ENCODE data around the gene GNG12. TPM values are rescaled to one million over a fixed set of nuclear protein-coding genes. Genes with fewer than 3 reads are reported as not detected.
A peak's percentile ranks its signal among the peaks of the same experiment; 100 is the strongest.

GNG12 gene
- total and polyA plus RNA-seq, 2 donors from 2014 or later = 46.1 to 89.3 TPM

DNA sequence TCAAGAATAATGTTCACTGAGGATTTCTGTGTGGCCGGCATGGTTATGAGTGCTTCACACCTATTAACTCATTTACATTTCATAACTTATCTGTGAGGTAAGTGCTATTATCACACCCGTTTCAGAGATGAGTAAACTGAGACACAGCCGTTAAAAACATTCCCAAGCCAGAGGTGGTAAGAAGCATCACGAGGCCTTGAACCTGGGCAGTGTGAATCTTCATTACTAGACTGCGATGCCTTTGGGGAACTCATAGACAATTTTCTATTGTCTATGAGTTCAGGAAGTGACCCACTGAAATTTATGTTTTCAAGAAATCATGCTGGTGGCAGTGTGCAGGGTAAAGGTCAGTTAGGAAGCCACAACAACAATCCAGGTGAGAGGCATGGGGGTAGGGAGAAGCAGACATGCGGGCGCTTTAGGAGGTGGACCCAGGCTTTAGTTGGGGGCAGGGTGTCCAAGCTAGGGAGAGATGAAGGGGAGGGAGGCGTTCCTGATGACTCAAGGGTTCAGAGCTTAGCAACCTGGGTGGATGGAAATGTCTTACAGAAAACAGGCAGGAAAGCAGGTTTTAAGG is 14.5 kb downstream of the GNG12 start:
- no peaks in the 10 kb centered on the region for H3K27me3 ChIP-seq (ENCODE audit: control insufficient read depth, insufficient read depth, low read length)
- peaks cover 0 to 46% (median 20%) of the 10 kb centered on the region in 3 donors for H3K4me1 ChIP-seq (ENCODE audit: control insufficient read depth in 2 of 3, insufficient read depth in 2 of 3, low read depth in 1 of 3, low read length in 3 of 3)
- intact Hi-C loops (cut with DNase I) = no loop called here
- no peak for TF ChIP-seq CTCF (IDR thresholded peaks at IDR 0.05; ENCODE audit: borderline replicate concordance, extremely low read depth, insufficient read depth)
- no peaks in the 10 kb centered on the region for H3K36me3 ChIP-seq (ENCODE audit: control insufficient read depth in 2 of 3, insufficient read depth in 3 of 3, low read length in 3 of 3)
- DNase-seq (no peak), FAIRE-seq (no peak)
- peak overlapping the region; percentile 20 to 22 for H3K27ac ChIP-seq (ENCODE audit: low read depth in 2 of 2, low read length in 2 of 2)
- no peaks in the 10 kb centered on the region for H3K9me3 ChIP-seq (ENCODE audit: control insufficient read depth in 2 of 3, insufficient read depth in 1 of 3, low read length in 3 of 3)
- H3K4me3 ChIP-seq (ENCODE audit: low read length in 3 of 3) = no peak overlapping the region
- no peak overlapping the region for H3K9ac ChIP-seq (ENCODE audit: low read length in 3 of 3)

DNA sequence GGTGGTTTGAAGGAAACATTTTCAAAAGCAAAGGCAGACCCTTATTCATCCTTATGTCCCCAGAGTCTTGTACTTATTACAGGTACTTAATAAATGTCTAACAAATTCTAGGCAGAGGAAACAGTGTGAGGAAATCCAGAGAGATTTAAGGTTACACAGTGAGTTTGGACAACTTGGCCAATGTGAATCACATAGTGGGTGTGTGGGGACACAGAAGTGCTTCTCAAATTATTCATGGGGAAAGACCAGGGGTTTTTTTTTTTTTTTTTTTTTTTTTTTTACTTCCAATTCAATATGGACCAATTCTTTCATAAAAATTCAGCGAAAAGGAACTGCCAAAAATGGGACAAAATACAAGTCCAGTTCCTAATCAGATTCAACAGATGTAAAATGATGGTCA is 15.1 kb downstream of the GNG12 start:
- intact Hi-C loops (cut with DNase I) = no loop called here
- DNase-seq (no peak), FAIRE-seq (no peak)
- Histone ChIP-seq H3K9me3 (ENCODE audit: control insufficient read depth in 2 of 3, insufficient read depth in 1 of 3, low read length in 3 of 3) (no peaks in the 10 kb centered on the region), H3K4me1 (ENCODE audit: control insufficient read depth in 2 of 3, insufficient read depth in 2 of 3, low read depth in 1 of 3, low read length in 3 of 3) (peaks cover 0 to 46% (median 20%) of the 10 kb centered on the region in 3 donors), H3K36me3 (ENCODE audit: control insufficient read depth in 2 of 3, insufficient read depth in 3 of 3, low read length in 3 of 3) (no peaks in the 10 kb centered on the region), H3K27ac (ENCODE audit: low read depth in 2 of 2, low read length in 2 of 2) (peak overlapping the region in 1 of 2 donors; percentile 20), H3K9ac (ENCODE audit: low read length in 3 of 3) (no peak overlapping the region), H3K4me3 (ENCODE audit: low read length in 3 of 3) (no peak overlapping the region), H3K27me3 (ENCODE audit: control insufficient read depth, insufficient read depth, low read length) (no peaks in the 10 kb centered on the region)
- no peak for TF ChIP-seq CTCF (IDR thresholded peaks at IDR 0.05; ENCODE audit: borderline replicate concordance, extremely low read depth, insufficient read depth)

DNA sequence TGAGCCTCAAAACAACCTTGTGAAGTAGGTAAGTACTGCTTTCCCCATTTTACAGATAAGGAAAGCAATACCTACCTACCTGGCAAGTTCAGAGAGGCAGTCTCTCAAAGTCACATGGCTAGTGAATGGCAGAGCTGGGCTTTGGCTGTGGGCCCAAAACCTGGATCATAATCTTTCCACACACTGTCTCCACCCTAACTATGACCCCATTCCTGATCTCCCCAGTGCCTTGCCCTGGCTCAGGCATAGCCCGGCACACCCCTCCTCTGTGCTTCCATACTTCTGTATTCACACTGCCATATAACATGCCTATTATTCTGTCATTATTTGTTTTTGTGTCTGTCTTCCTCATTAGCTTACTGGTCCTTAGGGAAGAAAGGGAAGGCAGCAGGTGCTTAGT is 15.9 kb downstream of the GNG12 start:
- Histone ChIP-seq H3K9me3 (ENCODE audit: control insufficient read depth in 2 of 3, insufficient read depth in 1 of 3, low read length in 3 of 3) (no peaks in the 10 kb centered on the region), H3K27ac (ENCODE audit: low read depth in 2 of 2, low read length in 2 of 2) (no peak overlapping the region), H3K9ac (ENCODE audit: low read length in 3 of 3) (no peak overlapping the region), H3K4me1 (ENCODE audit: control insufficient read depth in 2 of 3, insufficient read depth in 2 of 3, low read depth in 1 of 3, low read length in 3 of 3) (peaks cover 0 to 52% (median 20%) of the 10 kb centered on the region in 3 donors), H3K27me3 (ENCODE audit: control insufficient read depth, insufficient read depth, low read length) (no peaks in the 10 kb centered on the region), H3K4me3 (ENCODE audit: low read length in 3 of 3) (no peak overlapping the region), H3K36me3 (ENCODE audit: control insufficient read depth in 2 of 3, insufficient read depth in 3 of 3, low read length in 3 of 3) (no peaks in the 10 kb centered on the region)
- no peak for TF ChIP-seq CTCF (IDR thresholded peaks at IDR 0.05; ENCODE audit: borderline replicate concordance, extremely low read depth, insufficient read depth)
- DNase-seq (no peak), FAIRE-seq (no peak)
- intact Hi-C loops (cut with DNase I) = no loop called here

DNA sequence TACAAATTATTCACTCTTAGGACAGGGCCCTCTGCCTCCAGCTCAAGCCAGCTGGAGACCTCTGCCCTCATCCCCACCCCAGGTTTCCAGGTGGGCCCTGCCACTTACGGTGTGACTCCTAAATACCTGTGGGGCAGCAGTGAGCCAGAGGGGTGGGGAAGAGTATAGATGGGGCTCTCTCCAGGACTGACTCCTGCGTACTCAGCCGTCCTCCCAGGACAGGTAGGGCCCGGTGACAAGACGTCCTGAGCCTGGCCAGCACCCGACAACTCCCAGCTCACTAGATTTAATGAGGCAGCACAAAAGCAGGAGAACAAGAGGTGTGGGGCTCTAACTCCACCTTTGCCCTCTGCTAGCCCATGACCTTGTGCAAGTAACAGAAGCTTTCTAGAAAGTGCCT is 16.8 kb downstream of the GNG12 start:
- no peaks in the 10 kb centered on the region for H3K27me3 ChIP-seq (ENCODE audit: control insufficient read depth, insufficient read depth, low read length)
- no peak for FAIRE-seq
- no peaks in the 10 kb centered on the region for H3K36me3 ChIP-seq (ENCODE audit: control insufficient read depth in 2 of 3, insufficient read depth in 3 of 3, low read length in 3 of 3)
- peak overlapping the region; percentile 60 to 72 for H3K27ac ChIP-seq (ENCODE audit: low read depth in 2 of 2, low read length in 2 of 2)
- H3K4me1 ChIP-seq (ENCODE audit: control insufficient read depth in 2 of 3, insufficient read depth in 2 of 3, low read depth in 1 of 3, low read length in 3 of 3) = peaks cover 0 to 60% (median 20%) of the 10 kb centered on the region in 3 donors
- DNase-seq = no peak
- H3K9ac ChIP-seq (ENCODE audit: low read length in 3 of 3) = no peak overlapping the region
- no peak for TF ChIP-seq CTCF (IDR thresholded peaks at IDR 0.05; ENCODE audit: borderline replicate concordance, extremely low read depth, insufficient read depth)
- intact Hi-C loops (cut with DNase I) = no loop called here
- H3K4me3 ChIP-seq (ENCODE audit: low read length in 3 of 3) = peak overlapping the region in 1 of 3 donors; percentile 29
- no peaks in the 10 kb centered on the region for H3K9me3 ChIP-seq (ENCODE audit: control insufficient read depth in 2 of 3, insufficient read depth in 1 of 3, low read length in 3 of 3)
